GM23248 (cell line): ENCODE measurements around the gene PGRMC1.

Experiments
- EZH2 ChIP-seq: fragments of 200-600 bp; sonication (generic); IDR thresholded peaks from 2 replicates; pipeline ENCODE4 v1.6.1; 2018; ENCODE audit warnings: antibody characterized with exemption, mild to moderate bottlenecking; ENCODE audit not compliant: insufficient read depth, poor library complexity, severe bottlenecking
- EZH2phosphoT487 ChIP-seq: fragments of 200-600 bp; sonication (generic); IDR thresholded peaks from 2 replicates; pipeline ENCODE4 v1.6.1; 2018; ENCODE audit warnings: antibody characterized with exemption, moderate library complexity, mild to moderate bottlenecking, low read depth; ENCODE audit not compliant: insufficient read depth

GRCh38 chrX:119230850-119231249 lies 5.2 kb upstream of the PGRMC1 start:
- TF ChIP-seq EZH2phosphoT487 (no peak), EZH2 (no peak)
